Raji (cell line): ENCODE data around the gene VIPR2.

ENCODE experiments used
- POLR2A ChIP-seq: IDR thresholded peaks from 2 replicates; pipeline ENCODE4 v1.6.1; 2011; ENCODE audit warnings: low read depth, low read length, control low read depth; ENCODE audit not compliant: insufficient read depth

The VIPR2 gene

GRCh38 chr7:159146084-159146858 lies 1.6 kb upstream of the VIPR2 start:
- TF ChIP-seq POLR2A, result no peak

- no peak for TF ChIP-seq POLR2A
These were observed 806 bp upstream of the VIPR2 start for GRCh38 chr7:159145490-159145855.

GRCh38 chr7:159143780-159144757 lies 598 bp downstream of the VIPR2 start:
- TF ChIP-seq POLR2A, result no peak

- TF ChIP-seq POLR2A, result no peak
These were observed 1.9 kb downstream of the VIPR2 start for GRCh38 chr7:159142730-159143129.

- no peak for TF ChIP-seq POLR2A
These were observed 2.5 kb downstream of the VIPR2 start for GRCh38 chr7:159142199-159142598.

DNA sequence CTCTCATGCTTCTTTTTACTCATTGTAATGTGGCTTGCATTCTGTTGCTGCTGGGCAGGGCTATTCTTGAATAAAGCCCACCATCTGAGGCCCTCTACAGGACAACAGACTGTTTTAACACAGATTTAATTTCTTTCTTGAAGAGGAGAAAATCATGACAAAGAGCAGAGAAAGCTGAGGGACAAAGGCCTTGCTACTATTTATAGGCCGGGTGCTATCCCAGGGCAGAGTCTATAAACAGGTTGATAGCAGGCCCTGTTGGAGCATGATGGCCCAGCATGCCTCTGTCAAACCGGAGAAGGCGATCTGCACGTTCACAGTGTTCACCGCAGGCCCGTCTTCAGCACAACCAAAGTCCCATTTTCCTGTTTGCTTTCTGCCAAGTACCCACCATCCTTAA lies 3.0 kb downstream of the VIPR2 start:
- TF ChIP-seq POLR2A, result no peak

DNA sequence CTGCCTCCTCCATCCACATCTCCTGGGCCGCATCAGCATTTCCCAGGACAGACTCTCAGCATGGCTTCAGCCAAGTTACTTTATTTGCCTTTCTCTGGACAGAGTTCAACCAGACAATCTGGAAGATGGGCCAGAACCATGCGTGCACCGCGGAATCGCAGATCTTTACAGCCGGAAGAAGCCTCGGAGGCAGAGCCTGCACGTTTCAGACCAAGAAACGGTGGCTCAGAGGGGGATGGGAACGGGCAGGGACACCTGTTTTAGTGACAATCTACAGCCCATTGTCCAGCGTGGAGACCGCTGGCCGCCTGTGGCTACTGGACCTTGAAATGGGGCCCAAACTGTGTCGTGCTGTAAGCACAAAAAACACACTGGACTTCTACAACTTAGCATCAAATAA lies 3.5 kb downstream of the VIPR2 start:
- TF ChIP-seq POLR2A, result no peak

DNA sequence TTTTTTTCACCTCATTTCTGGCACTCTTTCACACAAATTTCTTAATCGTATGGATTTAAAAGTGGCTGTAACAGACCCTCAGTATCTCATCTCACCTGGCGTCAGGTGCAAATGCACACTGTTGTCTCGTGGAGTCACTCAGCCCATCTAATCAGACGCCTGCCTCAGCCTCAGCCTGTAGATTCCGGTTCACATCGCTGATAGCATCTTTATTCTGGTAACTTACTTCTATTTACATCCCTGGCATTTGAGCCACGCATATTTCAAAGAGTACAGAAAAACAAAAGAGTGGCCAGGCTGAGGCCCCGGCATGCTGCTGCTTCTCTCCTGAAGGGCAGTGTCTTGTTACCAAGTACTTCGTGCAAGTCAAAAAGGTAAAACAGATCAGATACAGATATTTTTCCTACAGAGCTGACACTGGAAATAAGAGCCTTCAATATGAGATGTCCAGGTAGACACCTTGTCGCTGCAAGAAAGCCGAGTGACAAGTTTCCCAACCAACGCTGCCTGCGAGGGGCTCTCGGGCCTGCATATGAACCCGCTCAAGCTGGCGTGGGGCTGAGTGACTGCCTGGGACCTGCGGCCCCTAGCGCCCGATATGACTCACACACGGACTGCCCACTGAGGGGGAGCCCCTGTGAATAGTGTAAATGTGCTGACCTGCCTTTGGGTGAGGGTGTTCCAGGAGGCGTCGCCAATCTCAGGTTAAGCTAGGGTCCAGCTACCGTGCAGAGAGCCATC lies 4.3 kb downstream of the VIPR2 start:
- TF ChIP-seq POLR2A, result no peak

- TF ChIP-seq POLR2A, result no peak
These were observed 5.0 kb downstream of the VIPR2 start for GRCh38 chr7:159139639-159140038.

- TF ChIP-seq POLR2A, result no peak
These were observed 5.5 kb downstream of the VIPR2 start for GRCh38 chr7:159139202-159139601.

DNA sequence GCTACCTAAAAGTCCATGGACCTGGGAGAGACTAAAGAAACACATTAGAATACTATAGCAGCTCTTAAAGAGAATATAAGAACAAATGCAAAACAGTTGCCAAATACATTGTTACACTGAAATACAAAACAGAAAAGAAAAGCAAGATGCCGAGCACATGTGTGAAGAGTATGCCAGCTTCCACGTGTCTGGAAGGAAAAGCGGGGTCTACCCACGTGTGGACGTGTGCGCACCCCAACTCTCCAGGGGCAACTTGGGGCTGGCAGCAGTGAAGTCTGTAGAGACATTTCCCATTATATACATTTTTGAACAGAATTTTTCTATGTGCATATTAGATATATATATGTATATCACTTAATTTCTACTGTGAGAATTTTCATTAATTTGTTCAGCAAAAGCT lies 6.2 kb downstream of the VIPR2 start:
- no peak for TF ChIP-seq POLR2A

DNA sequence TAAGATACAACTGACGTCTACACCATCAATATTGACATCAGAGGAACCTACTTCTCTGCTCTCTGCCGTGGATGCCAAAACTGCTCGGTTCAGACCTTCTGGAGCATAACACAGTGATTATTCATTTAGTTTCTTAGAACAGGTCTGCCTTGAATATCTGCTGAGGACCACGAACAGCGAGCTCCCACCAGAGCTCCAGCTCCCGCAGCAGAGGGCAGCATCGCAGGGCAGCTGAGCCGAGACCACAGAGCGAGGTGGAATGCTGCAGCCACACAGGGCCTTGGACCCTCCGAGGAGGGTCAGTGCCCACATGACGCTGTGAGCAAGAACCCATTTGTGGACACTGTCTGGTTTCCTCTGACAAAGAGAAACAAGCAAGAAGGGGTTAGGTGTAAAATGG lies 6.8 kb downstream of the VIPR2 start:
- no peak for TF ChIP-seq POLR2A

DNA sequence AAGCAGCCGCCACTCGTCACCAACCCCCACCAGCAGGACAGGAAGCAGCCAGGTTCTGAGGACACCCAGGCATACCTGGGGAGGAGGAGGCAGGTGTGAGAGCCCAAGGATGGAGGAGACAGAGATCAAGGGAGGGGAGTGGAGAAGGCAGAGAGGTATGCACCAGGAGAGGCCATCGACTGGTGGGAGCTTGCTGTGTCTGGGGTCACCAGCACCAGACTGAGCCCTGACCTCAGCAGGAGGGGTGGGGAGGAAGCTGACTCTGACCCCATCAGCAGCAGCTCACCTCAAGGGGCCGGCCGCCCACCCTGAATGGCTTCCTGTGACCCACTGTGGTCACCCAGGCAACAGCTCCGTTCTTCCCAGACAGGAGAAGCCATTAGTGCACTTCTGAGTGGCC lies 7.8 kb downstream of the VIPR2 start:
- TF ChIP-seq POLR2A, result no peak

GRCh38 chr7:159136442-159136841 lies 8.2 kb downstream of the VIPR2 start:
- no peak for TF ChIP-seq POLR2A

GRCh38 chr7:159136013-159136412 lies 8.7 kb downstream of the VIPR2 start:
- no peak for TF ChIP-seq POLR2A
